MCF 10A (cell line): ENCODE results near the gene GNLY. TPM values are rescaled to one million over a fixed set of nuclear protein-coding genes. Genes with fewer than 3 reads are reported as not detected.

Experiments
- BruUV-seq: library from RNA; stranded (reverse); fragments of 400-500 nt; replicated peaks from 2 replicates; lab custom pipeline; 2021; lab: Mats Ljungman, UMichigan
- CTCF ChIA-PET: fragments of 300-600 bp; sonication (Branson Sonifier 250); formaldehyde crosslinking; extraction: SDS; loops from one replicate; lab custom pipeline; 2021; ENCODE audit warnings: antibody characterized with exemption, inconsistent platforms; lab: Yijun Ruan, JAX
- POLR2A ChIA-PET: fragments of 300-600, 350-650 bp; sonication (Branson Sonifier 250); formaldehyde crosslinking; extraction: SDS; loops from one replicate; lab custom pipeline; 2020; ENCODE audit warnings: antibody characterized with exemption, inconsistent platforms; lab: Yijun Ruan, JAX
- DNase-seq: peaks from one replicate; pipeline ENCODE4 v3.0.0-alpha.2; 2018; ENCODE audit not compliant: unreplicated experiment
- H3K27ac Mint-ChIP-seq: one replicate; pipeline ENCODE4 v1.8.0; 2022; ENCODE audit warnings: mild to moderate bottlenecking, low read depth, mixed read lengths; ENCODE audit not compliant: unreplicated experiment
- H3K27me3 Mint-ChIP-seq: one replicate; pipeline ENCODE4 v1.8.0; 2022; ENCODE audit warnings: mixed read lengths; ENCODE audit not compliant: insufficient read depth, unreplicated experiment
- H3K36me3 Mint-ChIP-seq: one replicate; pipeline ENCODE4 v1.8.0; 2022; ENCODE audit warnings: mild to moderate bottlenecking, moderate library complexity, mixed read lengths; ENCODE audit not compliant: insufficient read depth, unreplicated experiment
- H3K4me1 Mint-ChIP-seq: one replicate; pipeline ENCODE4 v1.8.0; 2022; ENCODE audit warnings: mixed read lengths; ENCODE audit not compliant: insufficient read depth, unreplicated experiment
- H3K4me3 Mint-ChIP-seq: one replicate; pipeline ENCODE4 v1.8.0; 2022; ENCODE audit warnings: mild to moderate bottlenecking, moderate library complexity, mixed read lengths; ENCODE audit not compliant: unreplicated experiment
- H3K9me3 Mint-ChIP-seq: one replicate; pipeline ENCODE4 v1.8.0; 2022; ENCODE audit warnings: mixed read lengths; ENCODE audit not compliant: unreplicated experiment
- CTCF ChIP-seq: fragments of 200-600 bp; IDR thresholded peaks from one replicate; pipeline ENCODE4 v1.8.0; 2022; ENCODE audit warnings: antibody characterized with exemption, mild to moderate bottlenecking; ENCODE audit not compliant: unreplicated experiment
- intact Hi-C: fragments of 100-400 bp; cut with micrococcal nuclease; formaldehyde crosslinking; loops from 2 replicates; pipeline ENCODE4 v1.14.1; 2022
- total RNA-seq: library from RNA; stranded (reverse); gene quantifications from 2 replicates; pipeline ENCODE4 v1.2.3, GENCODE V29; 2022

GNLY gene
- total RNA-seq, 1 experiment from 2014 or later = not detected

GRCh38 chr2:85744055-85744454 lies 49.9 kb downstream of the GNLY start:
- BruUV-seq = no TSS peak
- Mint-ChIP-seq H3K4me3 (no peak overlapping the region), H3K27ac (no peak overlapping the region), H3K9me3 (no peaks in the 10 kb centered on the region), H3K4me1 (peaks cover 29% of the 10 kb centered on the region), H3K36me3 (no peaks in the 10 kb centered on the region), H3K27me3 (peaks cover 40% of the 10 kb centered on the region)
- POLR2A ChIA-PET = interaction anchor here (0.6 kb wide), 1 partner anchor 68 kb away, joined by 3 read pairs; no protein-coding TSS in a partner anchor
- no peak for DNase-seq
- no peak for TF ChIP-seq CTCF
- CTCF ChIA-PET = interaction anchor here (0.5 to 3.2 kb wide), 3 partner anchors 15 to 56 kb away, joined by 3 to 26 read pairs (median 3); no protein-coding TSS in a partner anchor
- intact Hi-C loops = no loop called here

- BruUV-seq = no TSS peak
- no peak for DNase-seq
- no peak overlapping the region for H3K27ac Mint-ChIP-seq
- H3K36me3 Mint-ChIP-seq = no peaks in the 10 kb centered on the region
- peaks cover 29% of the 10 kb centered on the region for H3K4me1 Mint-ChIP-seq
- no peak overlapping the region for H3K4me3 Mint-ChIP-seq
- ChIA-PET POLR2A (interaction anchor here (0.6 to 0.7 kb wide), 2 partner anchors 53 to 69 kb away, joined by 3 read pairs; no protein-coding TSS in a partner anchor), CTCF (interaction anchor here (0.7 to 3.7 kb wide), 7 partner anchors 16 to 108 kb away, joined by 3 to 24 read pairs (median 3); no protein-coding TSS in a partner anchor)
- TF ChIP-seq CTCF = no peak
- peaks cover 42% of the 10 kb centered on the region for H3K27me3 Mint-ChIP-seq
- H3K9me3 Mint-ChIP-seq = no peaks in the 10 kb centered on the region
- intact Hi-C loops = no loop called here
These were observed 50.8 kb downstream of the GNLY start for GRCh38 chr2:85744741-85745601.

- DNase-seq = no peak
- Mint-ChIP-seq H3K4me3 (no peak overlapping the region), H3K4me1 (peaks cover 29% of the 10 kb centered on the region), H3K36me3 (no peaks in the 10 kb centered on the region), H3K9me3 (no peaks in the 10 kb centered on the region), H3K27ac (no peak overlapping the region), H3K27me3 (peaks cover 42% of the 10 kb centered on the region)
- POLR2A ChIA-PET = no interaction called here
- intact Hi-C loops = no loop called here
- CTCF ChIA-PET = interaction anchor here (0.7 to 3.7 kb wide), 6 partner anchors 16 to 83 kb away, joined by 3 to 24 read pairs (median 4); no protein-coding TSS in a partner anchor
- TF ChIP-seq CTCF = no peak
- no TSS peak for BruUV-seq
These were observed 51.5 kb downstream of the GNLY start for GRCh38 chr2:85745619-85746018.

GRCh38 chr2:85746321-85747004 lies 52.3 kb downstream of the GNLY start:
- CTCF ChIA-PET = interaction anchor here (0.7 to 3.7 kb wide), 6 partner anchors 17 to 68 kb away, joined by 3 to 24 read pairs (median 5); no protein-coding TSS in a partner anchor
- Mint-ChIP-seq H3K27me3 (peaks cover 46% of the 10 kb centered on the region), H3K4me3 (no peak overlapping the region), H3K4me1 (peaks cover 26% of the 10 kb centered on the region), H3K27ac (no peak overlapping the region), H3K9me3 (no peaks in the 10 kb centered on the region), H3K36me3 (no peaks in the 10 kb centered on the region)
- no peak for DNase-seq
- POLR2A ChIA-PET = interaction anchor here (0.6 to 1.1 kb wide), 2 partner anchors 17 to 23 kb away, joined by 3 to 4 read pairs; no protein-coding TSS in a partner anchor
- BruUV-seq = no TSS peak
- intact Hi-C loops = no loop called here
- no peak for TF ChIP-seq CTCF
